ENCODE data around the gene PEX5L.

DNA sequence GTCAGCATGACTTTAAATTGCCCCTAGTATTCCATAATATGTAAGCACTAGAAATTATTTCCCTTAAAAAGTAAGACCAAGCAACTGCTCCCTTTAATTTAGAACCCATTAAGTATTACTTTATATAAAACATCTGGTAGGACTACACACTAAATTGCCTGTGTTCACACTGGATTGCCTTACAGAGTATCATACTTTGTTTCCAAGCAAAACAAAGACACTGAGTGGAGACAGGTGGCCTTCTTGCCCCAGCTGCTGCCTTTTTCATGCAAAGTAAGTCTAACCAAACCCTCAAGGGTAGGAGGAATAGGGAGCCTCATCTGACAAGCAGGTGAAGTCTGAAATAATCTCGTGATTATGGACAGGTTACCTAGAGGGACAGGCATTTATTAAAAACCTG is 87.3 kb downstream of the PEX5L start:
- TF ChIP-seq FOXP2 (optimal IDR thresholded peaks at IDR 0.05; ENCODE audit: borderline replicate concordance, extremely low read depth, extremely low read length, insufficient read depth) (no peak), POLR2AphosphoS5 (IDR thresholded peaks at IDR 0.05; ENCODE audit: low read depth, low read length) (no peak)

All from PFSK-1 (cell line).